Measurements from ENCODE around the gene NKD1.

GRCh38 chr16:50611995-50612848 is 64.0 kb downstream of the NKD1 start:
- TF ChIP-seq CTCF (IDR thresholded peaks at IDR 0.05; ENCODE audit: low read length) (no peak), EZH2 (optimal IDR thresholded peaks at IDR 0.05; ENCODE audit: low read depth, low read length) (no peak), EZH2phosphoT487 (IDR thresholded peaks at IDR 0.05; ENCODE audit: low read length) (no peak)

Measured in MM.1S (cell line).